ENCODE results near the gene NGF. TPM values are rescaled to one million over a fixed set of nuclear protein-coding genes. Genes with fewer than 3 reads are reported as not detected.

Gene NGF
- total RNA-seq, 4 donors from 2014 or later: 4.5 TPM; not detected in 3

GRCh38 chr1:115251340-115251748, 86.7 kb downstream of the NGF start:
- Histone ChIP-seq H3K4me3 (no peak overlapping the region), H3K4me1 (no peaks in the 10 kb centered on the region), H3K27me3 (no peaks in the 10 kb centered on the region), H3K9me3 (no peaks in the 10 kb centered on the region), H3K36me3 (no peaks in the 10 kb centered on the region), H3K27ac (peak overlapping the region in 2 of 4 donors; percentile 26 to 39)
- peak in 2 of 3 donors; percentile 34 to 64 for TF ChIP-seq POLR2AphosphoS5 (IDR thresholded peaks at IDR 0.05)
- TF ChIP-seq, protein P1, sequence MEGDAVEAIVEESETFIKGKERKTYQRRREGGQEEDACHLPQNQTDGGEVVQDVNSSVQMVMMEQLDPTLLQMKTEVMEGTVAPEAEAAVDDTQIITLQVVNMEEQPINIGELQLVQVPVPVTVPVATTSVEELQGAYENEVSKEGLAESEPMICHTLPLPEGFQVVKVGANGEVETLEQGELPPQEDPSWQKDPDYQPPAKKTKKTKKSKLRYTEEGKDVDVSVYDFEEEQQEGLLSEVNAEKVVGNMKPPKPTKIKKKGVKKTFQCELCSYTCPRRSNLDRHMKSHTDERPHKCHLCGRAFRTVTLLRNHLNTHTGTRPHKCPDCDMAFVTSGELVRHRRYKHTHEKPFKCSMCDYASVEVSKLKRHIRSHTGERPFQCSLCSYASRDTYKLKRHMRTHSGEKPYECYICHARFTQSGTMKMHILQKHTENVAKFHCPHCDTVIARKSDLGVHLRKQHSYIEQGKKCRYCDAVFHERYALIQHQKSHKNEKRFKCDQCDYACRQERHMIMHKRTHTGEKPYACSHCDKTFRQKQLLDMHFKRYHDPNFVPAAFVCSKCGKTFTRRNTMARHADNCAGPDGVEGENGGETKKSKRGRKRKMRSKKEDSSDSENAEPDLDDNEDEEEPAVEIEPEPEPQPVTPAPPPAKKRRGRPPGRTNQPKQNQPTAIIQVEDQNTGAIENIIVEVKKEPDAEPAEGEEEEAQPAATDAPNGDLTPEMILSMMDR (IDR thresholded peaks at IDR 0.05): no peak
- DNase-seq: no peak
- 36 to 41% methylated on average over 2 of the region's 2 CpGs for WGBS, 2 donors (ENCODE audit: low coverage in 1 of 2)
- in situ Hi-C loops (cut with MboI; ENCODE audit: low pct_ligation_motif_present in 1 of 4, low pct_unique_long_range_greater_than_20kb in 1 of 4, low sequenced_read_pairs in 3 of 4): no loop called here
- intact Hi-C loops (cut with DNase I; ENCODE audit: low total_unique reads): no loop called here

GRCh38 chr1:115246526-115246925, 91.5 kb downstream of the NGF start:
- H3K36me3 ChIP-seq: no peaks in the 10 kb centered on the region

GRCh38 chr1:115245227-115245626, 92.8 kb downstream of the NGF start:
- Histone ChIP-seq H3K36me3 (no peaks in the 10 kb centered on the region), H3K4me3 (no peak overlapping the region), H3K27me3 (no peaks in the 10 kb centered on the region), H3K4me1 (no peaks in the 10 kb centered on the region), H3K27ac (no peak overlapping the region), H3K9me3 (peaks cover 0 to 17% of the 10 kb centered on the region in 2 donors)
- intact Hi-C loops (cut with DNase I; ENCODE audit: low total_unique reads) (no loop called here), in situ Hi-C loops (cut with MboI; ENCODE audit: low pct_ligation_motif_present in 1 of 4, low pct_unique_long_range_greater_than_20kb in 1 of 4, low sequenced_read_pairs in 3 of 4) (no loop called here)
- no peak for DNase-seq
- 100% methylated on average over 1 of the region's 1 CpG for WGBS, 2 donors (ENCODE audit: low coverage in 1 of 2)
- TF ChIP-seq EP300 (IDR thresholded peaks at IDR 0.05; ENCODE audit: low read depth) (no peak), POLR2A (IDR thresholded peaks at IDR 0.05) (no peak), POLR2AphosphoS5 (IDR thresholded peaks at IDR 0.05) (no peak)
- TF ChIP-seq, protein P1 (IDR thresholded peaks at IDR 0.05): no peak

More at GRCh38 chr1:115246526-115246925, 91.5 kb downstream of the NGF start:
- TF ChIP-seq POLR2A (IDR thresholded peaks at IDR 0.05) (no peak), EP300 (IDR thresholded peaks at IDR 0.05; ENCODE audit: low read depth) (no peak), POLR2AphosphoS5 (IDR thresholded peaks at IDR 0.05) (no peak)
- TF ChIP-seq, protein P1 (IDR thresholded peaks at IDR 0.05): no peak
- Histone ChIP-seq H3K4me3 (no peak overlapping the region), H3K9me3 (peaks cover 0 to 17% of the 10 kb centered on the region in 2 donors), H3K27ac (no peak overlapping the region), H3K4me1 (no peaks in the 10 kb centered on the region), H3K27me3 (no peaks in the 10 kb centered on the region)
- intact Hi-C loops (cut with DNase I; ENCODE audit: low total_unique reads): no loop called here
- DNase-seq: no peak
- in situ Hi-C loops (cut with MboI; ENCODE audit: low pct_ligation_motif_present in 1 of 4, low pct_unique_long_range_greater_than_20kb in 1 of 4, low sequenced_read_pairs in 3 of 4): no loop called here
- 80 to 91% methylated on average over 1 of the region's 1 CpG for WGBS, 2 donors (ENCODE audit: low coverage in 1 of 2)

DNA sequence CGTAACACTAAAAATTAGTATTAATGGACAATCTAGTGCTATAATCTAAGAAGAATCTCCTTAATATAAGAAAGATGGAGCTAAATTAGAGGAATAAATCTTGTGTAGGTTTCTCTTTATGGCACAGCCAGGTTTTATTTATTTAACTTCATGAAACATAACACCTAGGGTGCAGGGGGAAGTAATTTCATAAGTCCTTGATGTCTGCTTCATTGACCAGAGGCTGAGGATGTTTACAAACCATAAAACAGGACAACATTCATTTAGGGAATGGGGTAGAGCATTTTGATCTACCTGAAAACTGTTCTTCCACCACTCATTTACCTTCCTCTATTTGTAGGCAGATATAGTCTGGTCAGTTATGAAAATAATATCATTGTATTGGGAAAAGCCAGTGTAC, 95.5 kb downstream of the NGF start:
- WGBS, 2 donors (ENCODE audit: low coverage in 1 of 2): 89 to 100% methylated on average over 1 of the region's 1 CpG
- H3K27me3 ChIP-seq: no peaks in the 10 kb centered on the region
- no peak for DNase-seq
- no peak overlapping the region for H3K27ac ChIP-seq
- TF ChIP-seq EP300 (IDR thresholded peaks at IDR 0.05; ENCODE audit: low read depth) (no peak), POLR2A (IDR thresholded peaks at IDR 0.05) (no peak), POLR2AphosphoS5 (IDR thresholded peaks at IDR 0.05) (no peak)
- TF ChIP-seq, protein P1 (IDR thresholded peaks at IDR 0.05): no peak
- H3K36me3 ChIP-seq: no peaks in the 10 kb centered on the region
- in situ Hi-C loops (cut with MboI; ENCODE audit: low pct_ligation_motif_present in 1 of 4, low pct_unique_long_range_greater_than_20kb in 1 of 4, low sequenced_read_pairs in 3 of 4): no loop called here
- H3K9me3 ChIP-seq: peaks cover 0 to 17% of the 10 kb centered on the region in 2 donors
- no peaks in the 10 kb centered on the region for H3K4me1 ChIP-seq
- no peak overlapping the region for H3K4me3 ChIP-seq
- intact Hi-C loops (cut with DNase I; ENCODE audit: low total_unique reads): no loop called here

Data from transverse colon (tissue), 4 donors.